Neural progenitor cell (in vitro differentiated cells): ENCODE measurements around the gene PARD3B. TPM values are rescaled to one million over a fixed set of nuclear protein-coding genes. Genes with fewer than 3 reads are reported as not detected.

Source experiments
- DNase-seq: peaks from one replicate; pipeline ENCODE4 v3.0.0-alpha.2; 2016; ENCODE audit warnings: low spot score
- H2AFZ ChIP-seq: fragments of 200-600 bp; sonication (generic); replicated peaks from 2 replicates; pipeline ENCODE4 v1.6.1; 2016; ENCODE audit warnings: antibody characterized with exemption
- H3F3A ChIP-seq: fragments of 200-600 bp; sonication (generic); 2 replicates; pipeline ENCODE4 v1.6.1; 2016; ENCODE audit warnings: antibody characterized with exemption, low read depth
- H3K27ac ChIP-seq: fragments of 200-600 bp; sonication (generic); 2 replicates; pipeline ENCODE4 v1.5.1; 2016; ENCODE audit warnings: mild to moderate bottlenecking
- H3K27me3 ChIP-seq: fragments of 200-600 bp; sonication (generic); 2 replicates; pipeline ENCODE4 v1.6.1; 2016; ENCODE audit warnings: mild to moderate bottlenecking, moderate library complexity
- H3K36me3 ChIP-seq: fragments of 200-600 bp; sonication (generic); 2 replicates; pipeline ENCODE4 v1.5.1; 2016
- H3K4me1 ChIP-seq: fragments of 200-600 bp; sonication (generic); 2 replicates; pipeline ENCODE4 v1.6.1; 2016; ENCODE audit warnings: mixed run types
- H3K4me2 ChIP-seq: fragments of 200-600 bp; sonication (generic); 2 replicates; pipeline ENCODE4 v1.6.1; 2016
- H3K4me3 ChIP-seq: fragments of 200-600 bp; sonication (generic); 2 replicates; pipeline ENCODE4 v1.5.1; 2016
- H3K79me2 ChIP-seq: fragments of 200-600 bp; sonication (generic); 2 replicates; pipeline ENCODE4 v1.6.1; 2016; ENCODE audit warnings: low read depth
- H3K9ac ChIP-seq: fragments of 200-600 bp; sonication (generic); 2 replicates; pipeline ENCODE4 v1.6.1; 2016
- H3K9me3 ChIP-seq: fragments of 200-600 bp; sonication (generic); 2 replicates; pipeline ENCODE4 v1.5.1; 2016; ENCODE audit warnings: low read depth
- H4K20me1 ChIP-seq: fragments of 200-600 bp; sonication (generic); 2 replicates; pipeline ENCODE4 v1.6.1; 2016; ENCODE audit warnings: low read depth
- H3K27ac Mint-ChIP-seq: 3 replicates; pipeline ENCODE4 v1.8.0; 2021; ENCODE audit warnings: mixed read lengths
- H3K27me3 Mint-ChIP-seq: 2 replicates; pipeline ENCODE4 v1.8.0; 2022; ENCODE audit warnings: low read depth, mild to moderate bottlenecking, inconsistent platforms, moderate library complexity, mixed read lengths; ENCODE audit not compliant: insufficient read depth
- H3K36me3 Mint-ChIP-seq: 3 replicates; pipeline ENCODE4 v1.8.0; 2021; ENCODE audit warnings: mixed read lengths
- H3K4me1 Mint-ChIP-seq: 3 replicates; pipeline ENCODE4 v1.8.0; 2021; ENCODE audit warnings: mixed read lengths
- H3K4me3 Mint-ChIP-seq: 3 replicates; pipeline ENCODE4 v1.8.0; 2021; ENCODE audit warnings: mild to moderate bottlenecking, moderate library complexity, mixed read lengths
- H3K9me3 Mint-ChIP-seq: 3 replicates; pipeline ENCODE4 v1.8.0; 2020; ENCODE audit warnings: mixed read lengths
- CTCF ChIP-seq: fragments of 200-600 bp; sonication (generic); IDR thresholded peaks from 2 replicates; pipeline ENCODE4 v1.5.1; 2017; ENCODE audit warnings: antibody characterized with exemption, mild to moderate bottlenecking
- EZH2 ChIP-seq: fragments of 200-600 bp; sonication (generic); IDR thresholded peaks from 2 replicates; pipeline ENCODE4 v1.6.1; 2017; ENCODE audit warnings: antibody characterized with exemption, mild to moderate bottlenecking, moderate library complexity
- EZH2phosphoT487 ChIP-seq: fragments of 200-600 bp; sonication (generic); IDR thresholded peaks from 2 replicates; pipeline ENCODE4 v1.6.1; 2017; ENCODE audit warnings: antibody characterized with exemption
- total RNA-seq: library from RNA; depleted of rRNA; stranded (reverse); fragments of >200 nt; gene quantifications from 2 replicates; pipeline ENCODE4 v1.2.3, GENCODE V29; 2015; ENCODE audit warnings: low replicate concordance

The PARD3B gene
- total RNA-seq, 1 donor from 2014 or later, result 8.4 TPM

GRCh38 chr2:204842068-204842467 lies 296.8 kb downstream of the PARD3B start:
- Histone ChIP-seq H3K9me3 (no peaks in the 10 kb centered on the region), H3K4me1 (no peaks in the 10 kb centered on the region), H3K9ac (no peak overlapping the region), H3K79me2 (no peaks in the 10 kb centered on the region), H3K4me3 (no peak overlapping the region), H3K27ac (no peak overlapping the region), H2AFZ (no peak overlapping the region), H3K27me3 (no peaks in the 10 kb centered on the region), H3K36me3 (no peaks in the 10 kb centered on the region), H3K4me2 (no peak overlapping the region), H3F3A (no peaks in the 10 kb centered on the region), H4K20me1 (no peaks in the 10 kb centered on the region)
- H3K27me3 Mint-ChIP-seq, result no peaks in the 10 kb centered on the region
- TF ChIP-seq CTCF (no peak), EZH2phosphoT487 (no peak), EZH2 (no peak)
- H3K4me1 Mint-ChIP-seq, result no peaks in the 10 kb centered on the region
- no peak for DNase-seq
- H3K9me3 Mint-ChIP-seq, result no peaks in the 10 kb centered on the region
- H3K4me3 Mint-ChIP-seq, result no peak overlapping the region
- no peak overlapping the region for H3K27ac Mint-ChIP-seq
- H3K36me3 Mint-ChIP-seq, result no peaks in the 10 kb centered on the region

GRCh38 chr2:204842661-204843485 lies 297.6 kb downstream of the PARD3B start:
- H3F3A ChIP-seq, result no peaks in the 10 kb centered on the region
- H3K4me3 ChIP-seq, result no peak overlapping the region
- DNase-seq, result no peak
- Mint-ChIP-seq H3K9me3 (no peaks in the 10 kb centered on the region), H3K27me3 (no peaks in the 10 kb centered on the region), H3K4me3 (no peak overlapping the region), H3K36me3 (no peaks in the 10 kb centered on the region), H3K27ac (no peak overlapping the region), H3K4me1 (no peaks in the 10 kb centered on the region)
- no peaks in the 10 kb centered on the region for H3K9me3 ChIP-seq
- no peak overlapping the region for H3K9ac ChIP-seq
- no peaks in the 10 kb centered on the region for H3K36me3 ChIP-seq
- H3K4me1 ChIP-seq, result no peaks in the 10 kb centered on the region
- no peak overlapping the region for H3K4me2 ChIP-seq
- H3K79me2 ChIP-seq, result no peaks in the 10 kb centered on the region
- H4K20me1 ChIP-seq, result no peaks in the 10 kb centered on the region
- H2AFZ ChIP-seq, result no peak overlapping the region
- no peak for TF ChIP-seq CTCF
- no peak for TF ChIP-seq EZH2
- TF ChIP-seq EZH2phosphoT487, result no peak
- H3K27ac ChIP-seq, result no peak overlapping the region
- H3K27me3 ChIP-seq, result no peaks in the 10 kb centered on the region

- Histone ChIP-seq H4K20me1 (no peaks in the 10 kb centered on the region), H3F3A (no peaks in the 10 kb centered on the region), H3K4me1 (no peaks in the 10 kb centered on the region), H3K36me3 (no peaks in the 10 kb centered on the region), H3K27ac (no peak overlapping the region), H3K9ac (no peak overlapping the region), H3K4me2 (no peak overlapping the region), H2AFZ (no peak overlapping the region), H3K4me3 (no peak overlapping the region), H3K27me3 (no peaks in the 10 kb centered on the region), H3K79me2 (no peaks in the 10 kb centered on the region), H3K9me3 (no peaks in the 10 kb centered on the region)
- Mint-ChIP-seq H3K27ac (no peak overlapping the region), H3K36me3 (no peaks in the 10 kb centered on the region), H3K9me3 (no peaks in the 10 kb centered on the region), H3K4me3 (no peak overlapping the region), H3K27me3 (no peaks in the 10 kb centered on the region), H3K4me1 (no peaks in the 10 kb centered on the region)
- no peak for DNase-seq
- TF ChIP-seq EZH2phosphoT487, result no peak
Observed at GRCh38 chr2:204846471-204846870, 301.2 kb downstream of the PARD3B start.

- no peak overlapping the region for H3K27ac Mint-ChIP-seq
- no peaks in the 10 kb centered on the region for H3F3A ChIP-seq
- H3K79me2 ChIP-seq, result no peaks in the 10 kb centered on the region
Observed at GRCh38 chr2:204849892-204850291, 304.6 kb downstream of the PARD3B start.

More at GRCh38 chr2:204849892-204850291, 304.6 kb downstream of the PARD3B start:
- Mint-ChIP-seq H3K36me3 (no peaks in the 10 kb centered on the region), H3K4me1 (no peaks in the 10 kb centered on the region), H3K27me3 (no peaks in the 10 kb centered on the region), H3K9me3 (no peaks in the 10 kb centered on the region), H3K4me3 (no peak overlapping the region)
- no peaks in the 10 kb centered on the region for H4K20me1 ChIP-seq
- H3K36me3 ChIP-seq, result no peaks in the 10 kb centered on the region
- no peak for DNase-seq
- H3K4me2 ChIP-seq, result no peak overlapping the region
- no peak overlapping the region for H3K27ac ChIP-seq
- no peaks in the 10 kb centered on the region for H3K4me1 ChIP-seq
- H3K9ac ChIP-seq, result no peak overlapping the region
- H2AFZ ChIP-seq, result no peak overlapping the region
- H3K4me3 ChIP-seq, result no peak overlapping the region
- TF ChIP-seq CTCF (no peak), EZH2phosphoT487 (no peak), EZH2 (no peak)
- H3K9me3 ChIP-seq, result no peaks in the 10 kb centered on the region
- H3K27me3 ChIP-seq, result no peaks in the 10 kb centered on the region
